ENCODE results near the gene FGD6. TPM values are rescaled to one million over a fixed set of nuclear protein-coding genes. Genes with fewer than 3 reads are reported as not detected.
A peak's percentile ranks its signal among the peaks of the same experiment; 100 is the strongest.
"Not testable (repeated sequence)": the region's sequence is repeated elsewhere in the genome, so short reads cannot be mapped to it uniquely, and the experiment has no call there.

FGD6 gene
- total RNA-seq, 1 experiment from 2014 or later: 18.2 TPM

- RAD21 ChIA-PET (ENCODE audit: low non-redundant PET in 1 of 2, low total read pairs in 2 of 2, uncharacterized antibody in 2 of 2, unreplicated experiment in 2 of 2); H3K9me3 ChIP-seq (ENCODE audit: control insufficient read depth in 1 of 2, insufficient read depth in 1 of 2, low read depth in 1 of 2, low read length in 2 of 2); H3K27me3 ChIP-seq (ENCODE audit: insufficient read depth, low read length); intact Hi-C loops (cut with micrococcal nuclease); H3K9me2 ChIP-seq (ENCODE audit: insufficient read depth); H4K20me1 ChIP-seq (ENCODE audit: insufficient read depth); H3K9ac ChIP-seq (ENCODE audit: low read length); ATAC-seq; POLR2A ChIA-PET; H3K36me3 ChIP-seq (ENCODE audit: control insufficient read depth in 1 of 2, insufficient read depth in 2 of 2, low read length in 2 of 2); H3K79me2 ChIP-seq (ENCODE audit: insufficient read depth, low read length); BruUV-seq (replicated peaks); DNase-seq (ENCODE audit: low read depth, low spot score); CTCF ChIA-PET; H2AFZ ChIP-seq (ENCODE audit: low read depth, low read length, poor library complexity, severe bottlenecking): not testable (repeated sequence)
- Histone ChIP-seq H3K4me1 (ENCODE audit: control insufficient read depth in 1 of 2, insufficient read depth in 2 of 2, low read length in 2 of 2) (peaks cover 35 to 75% of the 10 kb centered on the region in 2 experiments), H3K27ac (ENCODE audit: low read depth, low read length) (peak overlapping the region; percentile 59; the same call in 1 of the 2 replicates), H3K4me2 (ENCODE audit: low read length) (peak overlapping the region; percentile 76), H3K4me3 (replicated peaks in 1 of 2; ENCODE audit: low read depth in 1 of 2, low read length in 2 of 2) (peak overlapping the region in 1 of 2 experiments; percentile 33; a peak in 2 of 4 replicates)
- TF ChIP-seq SP1 (IDR thresholded peaks at IDR 0.05; ENCODE audit: low read depth) (peak; percentile 47), FOSL1 (IDR thresholded peaks at IDR 0.05; ENCODE audit: low read depth) (peak; percentile 51), EGR1 (IDR thresholded peaks at IDR 0.05; ENCODE audit: low read depth) (peak; percentile 48; the same call in 1 of the 2 replicates), CEBPB (IDR thresholded peaks at IDR 0.05; ENCODE audit: low read depth) (0 out of 2 replicates have a peak, but pooled peaks have one; percentile 23), JUND (IDR thresholded peaks at IDR 0.05) (peak; percentile 52)
These were observed 115.3 kb downstream of the FGD6 start for GRCh38 chr12:95101957-95102356.

- BruUV-seq (replicated peaks): no TSS peak
- ATAC-seq: no peak
- no peak for TF ChIP-seq POLR2AphosphoS5 (IDR thresholded peaks at IDR 0.05; ENCODE audit: low read depth, low read length)
- TF ChIP-seq YY1 (IDR thresholded peaks at IDR 0.05; ENCODE audit: extremely low read depth, insufficient replicate concordance, low read depth, low read length): no peak
- no peak for TF ChIP-seq CTCF (IDR thresholded peaks at IDR 0.05 in 2 of 3, conservative IDR thresholded peaks at IDR 0.05 in 1 of 3; ENCODE audit: borderline replicate concordance in 1 of 3, insufficient read depth in 1 of 3, low read depth in 2 of 3, low read length in 2 of 3)
- no peak for TF ChIP-seq ZBTB33 (IDR thresholded peaks at IDR 0.05; ENCODE audit: extremely low read depth, insufficient replicate concordance, low read length)
- no peak for TF ChIP-seq EGR1 (IDR thresholded peaks at IDR 0.05; ENCODE audit: low read depth)
- no peaks in the 10 kb centered on the region for H3K27me3 ChIP-seq (ENCODE audit: insufficient read depth, low read length)
- no peak overlapping the region for H3K9ac ChIP-seq (ENCODE audit: low read length)
- intact Hi-C loops (cut with micrococcal nuclease): no loop called here
- no peak overlapping the region for H2AFZ ChIP-seq (ENCODE audit: low read depth, low read length, poor library complexity, severe bottlenecking)
- POLR2A ChIA-PET: no interaction called here
- H3K4me1 ChIP-seq (ENCODE audit: control insufficient read depth in 1 of 2, insufficient read depth in 2 of 2, low read length in 2 of 2): peaks cover 35 to 81% of the 10 kb centered on the region in 2 experiments
- no peaks in the 10 kb centered on the region for H3K9me2 ChIP-seq (ENCODE audit: insufficient read depth)
- no peak overlapping the region for H3K4me3 ChIP-seq (replicated peaks in 1 of 2; ENCODE audit: low read depth in 1 of 2, low read length in 2 of 2)
- H3K36me3 ChIP-seq (ENCODE audit: control insufficient read depth in 1 of 2, insufficient read depth in 2 of 2, low read length in 2 of 2): no peaks in the 10 kb centered on the region
- DNase-seq (ENCODE audit: low read depth, low spot score): no peak
- no peak overlapping the region for H3K4me2 ChIP-seq (ENCODE audit: low read length)
- no peaks in the 10 kb centered on the region for H3K9me3 ChIP-seq (ENCODE audit: control insufficient read depth in 1 of 2, insufficient read depth in 1 of 2, low read depth in 1 of 2, low read length in 2 of 2)
- no peaks in the 10 kb centered on the region for H3K79me2 ChIP-seq (ENCODE audit: insufficient read depth, low read length)
- RAD21 ChIA-PET (ENCODE audit: low non-redundant PET in 1 of 2, low total read pairs in 2 of 2, uncharacterized antibody in 2 of 2, unreplicated experiment in 2 of 2): interaction anchor here in 1 of 2 experiments (0.6 kb wide), 1 partner anchor 582 kb away, joined by 4 read pairs; no protein-coding TSS in a partner anchor
- H4K20me1 ChIP-seq (ENCODE audit: insufficient read depth): no peaks in the 10 kb centered on the region
- CTCF ChIA-PET: no interaction called here
- H3K27ac ChIP-seq (ENCODE audit: low read depth, low read length): no peak overlapping the region
These were observed 116.7 kb downstream of the FGD6 start for GRCh38 chr12:95100264-95101190.
